HEK293 (cell line): ENCODE data around the gene CASP8.
"Not testable (repeated sequence)": the region's sequence is repeated elsewhere in the genome, so short reads cannot be mapped to it uniquely, and the experiment has no call there.

ENCODE experiments used
- CTCF ChIP-seq: fragments of 450-650 bp; formaldehyde crosslinking; IDR thresholded peaks from 2 replicates; pipeline ENCODE4 v1.5.1; 2016; ENCODE audit warnings: missing biosample characterization, missing genetic modification characterization
- GFI1B ChIP-seq: fragments of 450-650 bp; formaldehyde crosslinking; IDR thresholded peaks from 2 replicates; pipeline ENCODE4 v1.5.1; 2016; ENCODE audit warnings: missing biosample characterization, missing genetic modification characterization
- HOXA7 ChIP-seq: sonication (generic); formaldehyde crosslinking; IDR thresholded peaks from 2 replicates; pipeline ENCODE4 v1.8.1; 2022; ENCODE audit warnings: missing genetic modification reagents, borderline replicate concordance
- PATZ1 ChIP-seq: fragments of 450-650 bp; formaldehyde crosslinking; IDR thresholded peaks from 2 replicates; pipeline ENCODE4 v1.5.1; 2016; ENCODE audit warnings: missing biosample characterization, missing genetic modification characterization
- TCF7L2 ChIP-seq: IDR thresholded peaks from 2 replicates; pipeline ENCODE4 v1.6.1; 2011; ENCODE audit warnings: low read depth, mild to moderate bottlenecking, inconsistent platforms, low read length, moderate library complexity, borderline replicate concordance
- ZBTB1 ChIP-seq: fragments of 450-650 bp; formaldehyde crosslinking; IDR thresholded peaks from 2 replicates; pipeline ENCODE4 v1.5.1; 2016; ENCODE audit warnings: missing biosample characterization, missing genetic modification characterization
- ZBTB17 ChIP-seq: fragments of 450-650 bp; formaldehyde crosslinking; IDR thresholded peaks from 2 replicates; pipeline ENCODE4 v1.5.1; 2016; ENCODE audit warnings: missing biosample characterization, missing genetic modification characterization
- ZNF114 ChIP-seq: fragments of 450-650 bp; formaldehyde crosslinking; IDR thresholded peaks from 2 replicates; pipeline ENCODE4 v1.5.0; 2017; ENCODE audit warnings: missing biosample characterization, missing genetic modification characterization
- ZNF488 ChIP-seq: fragments of 450-650 bp; formaldehyde crosslinking; IDR thresholded peaks from 2 replicates; pipeline ENCODE4 v1.5.1; 2016; ENCODE audit warnings: missing biosample characterization, missing genetic modification characterization
- ZNF558 ChIP-seq: fragments of 450-650 bp; formaldehyde crosslinking; IDR thresholded peaks from 2 replicates; pipeline ENCODE4 v1.5.1; 2016; ENCODE audit warnings: missing biosample characterization, missing genetic modification characterization

GRCh38 chr2:201290457-201291148 lies 30.3 kb downstream of the CASP8 start:
- TF ChIP-seq TCF7L2; PATZ1 (tag by site-specific recombination); HOXA7 (CRISPR knock-in tag); CTCF (tag by site-specific recombination); ZBTB17 (tag by site-specific recombination); ZBTB1 (tag by site-specific recombination); ZNF114; ZNF558; ZNF488 (tag by site-specific recombination); GFI1B (tag by site-specific recombination): not testable (repeated sequence)
